CD4-positive, alpha-beta T cell treated with Interleukin-10 for 1 hour (primary cell): ENCODE results near the gene HS6ST2.

Source experiments
- DNase-seq: peaks from one replicate; pipeline ENCODE4 v3.0.0-alpha.2; 2020

Gene HS6ST2

GRCh38 chrX:132738951-132739350 lies 219.5 kb downstream of the HS6ST2 start:
- no peak for DNase-seq

- peak; percentile 39 for DNase-seq
Observed at GRCh38 chrX:132737743-132738142, 220.7 kb downstream of the HS6ST2 start.

- no peak for DNase-seq
Observed at GRCh38 chrX:132732236-132732635, 226.2 kb downstream of the HS6ST2 start.

GRCh38 chrX:132730726-132731125 lies 227.7 kb downstream of the HS6ST2 start:
- DNase-seq = no peak

GRCh38 chrX:132730266-132730665 lies 228.2 kb downstream of the HS6ST2 start:
- no peak for DNase-seq

GRCh38 chrX:132728296-132728695 lies 230.1 kb downstream of the HS6ST2 start:
- DNase-seq = no peak

- no peak for DNase-seq
Observed at GRCh38 chrX:132718431-132718958, 239.9 kb downstream of the HS6ST2 start.

GRCh38 chrX:132716006-132716405 lies 242.4 kb downstream of the HS6ST2 start:
- DNase-seq = no peak

GRCh38 chrX:132714913-132715312 lies 243.5 kb downstream of the HS6ST2 start:
- no peak for DNase-seq

GRCh38 chrX:132712350-132712749 lies 246.1 kb downstream of the HS6ST2 start:
- no peak for DNase-seq

GRCh38 chrX:132710656-132711155 lies 247.7 kb downstream of the HS6ST2 start:
- no peak for DNase-seq

GRCh38 chrX:132708529-132708928 lies 249.9 kb downstream of the HS6ST2 start:
- DNase-seq = no peak

- DNase-seq = no peak
Observed at GRCh38 chrX:132704769-132705168, 253.7 kb downstream of the HS6ST2 start.

- no peak for DNase-seq
Observed at GRCh38 chrX:132694382-132694781, 264.0 kb downstream of the HS6ST2 start.

GRCh38 chrX:132692526-132692925 lies 265.9 kb downstream of the HS6ST2 start:
- DNase-seq = no peak

GRCh38 chrX:132692066-132692465 lies 266.4 kb downstream of the HS6ST2 start:
- no peak for DNase-seq

- no peak for DNase-seq
Observed at GRCh38 chrX:132689612-132690563, 268.5 kb downstream of the HS6ST2 start.

- DNase-seq = no peak
Observed at GRCh38 chrX:132685276-132685675, 273.2 kb downstream of the HS6ST2 start.

GRCh38 chrX:132677233-132677716 lies 281.2 kb downstream of the HS6ST2 start:
- DNase-seq = no peak

- no peak for DNase-seq
Observed at GRCh38 chrX:132676561-132677186, 281.8 kb downstream of the HS6ST2 start.

- no peak for DNase-seq
Observed at GRCh38 chrX:132676102-132676501, 282.3 kb downstream of the HS6ST2 start.

GRCh38 chrX:132673331-132673730 lies 285.1 kb downstream of the HS6ST2 start:
- DNase-seq = no peak

- DNase-seq = no peak
Observed at GRCh38 chrX:132671229-132671641, 287.2 kb downstream of the HS6ST2 start.

GRCh38 chrX:132669142-132669541 lies 289.3 kb downstream of the HS6ST2 start:
- DNase-seq = no peak
